ENCODE data around the gene NEIL1. TPM values are rescaled to one million over a fixed set of nuclear protein-coding genes. Genes with fewer than 3 reads are reported as not detected.
A peak's percentile ranks its signal among the peaks of the same experiment; 100 is the strongest.

The NEIL1 gene
- total RNA-seq, 2 experiments from 2014 or later = 99.5 to 159 TPM

GRCh38 chr15:75368689-75369239, 21.9 kb downstream of the NEIL1 start:
- Histone ChIP-seq H2AFZ (ENCODE audit: low read length) (peak overlapping the region; percentile 55; the same call in 1 of the 2 replicates), H4K20me1 (ENCODE audit: insufficient read depth, low read length) (no peaks in the 10 kb centered on the region), H3K4me3 (ENCODE audit: low read depth, low read length, poor library complexity, severe bottlenecking) (peak overlapping the region; percentile 77), H3K4me1 (ENCODE audit: insufficient read depth, low read length, poor library complexity, severe bottlenecking) (peaks cover 23% of the 10 kb centered on the region), H3K4me2 (ENCODE audit: low read length) (peak overlapping the region; percentile 86), H3K79me2 (ENCODE audit: insufficient read depth, low read depth, low read length) (peaks cover 17% of the 10 kb centered on the region; the same call in 1 of the 2 replicates), H3K36me3 (ENCODE audit: insufficient read depth, low read length) (peaks cover 66% of the 10 kb centered on the region), H3K9me3 (ENCODE audit: low read length) (no peaks in the 10 kb centered on the region), H3K9me2 (ENCODE audit: insufficient read depth, low read length) (no peaks in the 10 kb centered on the region), H3K27ac (ENCODE audit: low read depth, low read length, poor library complexity, severe bottlenecking) (peak overlapping the region; percentile 88)
- ChIA-PET CTCF (ENCODE audit: unreplicated experiment) (interaction anchor here (1.3 to 1.5 kb wide), 3 partner anchors 271 to 335 kb away, joined by 3 to 6 read pairs (median 5); partner anchors contain the start of gene IMP3), POLR2A (interaction anchor here (0.7 to 3.8 kb wide), 8 partner anchors 19 to 272 kb away, joined by 3 to 29 read pairs (median 6); partner anchors contain the start of genes IMP3 and SIN3A)
- intact Hi-C loops (cut with micrococcal nuclease; ENCODE audit: unreplicated experiment) = loop anchor here (1.0 kb wide), 5 partner anchors 21 to 315 kb away; partner anchors contain the start of genes NEIL1, SIN3A and SNUPN
- BruUV-seq (replicated peaks) = TSS peak; percentile 90
- no peak for DNase-seq (ENCODE audit: low spot score)
- TF ChIP-seq EZH2phosphoT487 (IDR thresholded peaks at IDR 0.05; ENCODE audit: borderline replicate concordance, low read depth, low read length) (no peak), CTCF (conservative IDR thresholded peaks at IDR 0.05; ENCODE audit: low read length) (no peak)

- Histone ChIP-seq H3K27ac (ENCODE audit: low read depth, low read length, poor library complexity, severe bottlenecking) (peak overlapping the region; percentile 88), H3K4me3 (ENCODE audit: low read depth, low read length, poor library complexity, severe bottlenecking) (peak overlapping the region; percentile 77), H3K9me2 (ENCODE audit: insufficient read depth, low read length) (no peaks in the 10 kb centered on the region), H3K4me1 (ENCODE audit: insufficient read depth, low read length, poor library complexity, severe bottlenecking) (peaks cover 23% of the 10 kb centered on the region), H3K79me2 (ENCODE audit: insufficient read depth, low read depth, low read length) (peaks cover 17% of the 10 kb centered on the region; the same call in 1 of the 2 replicates), H4K20me1 (ENCODE audit: insufficient read depth, low read length) (no peaks in the 10 kb centered on the region), H3K4me2 (ENCODE audit: low read length) (peak overlapping the region; percentile 86), H3K9me3 (ENCODE audit: low read length) (no peaks in the 10 kb centered on the region), H2AFZ (ENCODE audit: low read length) (no peak overlapping the region), H3K36me3 (ENCODE audit: insufficient read depth, low read length) (peaks cover 75% of the 10 kb centered on the region)
- ChIA-PET POLR2A (interaction anchor here (0.6 to 3.8 kb wide), 4 partner anchors 23 to 271 kb away, joined by 3 to 29 read pairs (median 13); partner anchors contain the start of gene IMP3), CTCF (ENCODE audit: unreplicated experiment) (no interaction called here)
- no TSS peak for BruUV-seq (replicated peaks)
- TF ChIP-seq CTCF (conservative IDR thresholded peaks at IDR 0.05; ENCODE audit: low read length) = no peak
- no peak for TF ChIP-seq EZH2phosphoT487 (IDR thresholded peaks at IDR 0.05; ENCODE audit: borderline replicate concordance, low read depth, low read length)
- DNase-seq (ENCODE audit: low spot score) = no peak
- intact Hi-C loops (cut with micrococcal nuclease; ENCODE audit: unreplicated experiment) = no loop called here
Measured at GRCh38 chr15:75369897-75370581, 23.2 kb downstream of the NEIL1 start.
